Ishikawa (cell line): ENCODE measurements around the gene MRPL10.

Experiments
- CEBPB ChIP-seq: IDR thresholded peaks from 2 replicates; pipeline ENCODE4 v1.6.1; 2012
- CREB1 ChIP-seq: IDR thresholded peaks from 2 replicates; pipeline ENCODE4 v1.6.1; 2012; ENCODE audit warnings: low read depth
- EGR1 ChIP-seq: IDR thresholded peaks from 2 replicates; pipeline ENCODE4 v1.6.1; 2012
- EP300 ChIP-seq: IDR thresholded peaks from 2 replicates; pipeline ENCODE4 v1.6.1; 2012; ENCODE audit warnings: borderline replicate concordance
- FOXM1 ChIP-seq: IDR thresholded peaks from 2 replicates; pipeline ENCODE4 v1.6.1; 2012; ENCODE audit warnings: low read depth, borderline replicate concordance
- MAX ChIP-seq: IDR thresholded peaks from 2 replicates; pipeline ENCODE4 v1.6.1; 2012
- NFIC ChIP-seq: IDR thresholded peaks from 2 replicates; pipeline ENCODE4 v1.6.1; 2012
- RAD21 ChIP-seq: IDR thresholded peaks from 2 replicates; pipeline ENCODE4 v1.6.1; 2012; ENCODE audit warnings: low read depth
- TAF1 ChIP-seq: IDR thresholded peaks from 2 replicates; pipeline ENCODE4 v1.6.1; 2012; ENCODE audit warnings: low read depth, mild to moderate bottlenecking
- TCF12 ChIP-seq: IDR thresholded peaks from 2 replicates; pipeline ENCODE4 v1.6.1; 2012; ENCODE audit warnings: low read depth
- TEAD4 ChIP-seq: IDR thresholded peaks from 2 replicates; pipeline ENCODE4 v1.6.1; 2012
- USF1 ChIP-seq: IDR thresholded peaks from 2 replicates; pipeline ENCODE4 v1.6.1; 2012
- YY1 ChIP-seq: IDR thresholded peaks from 2 replicates; pipeline ENCODE4 v1.6.1; 2012; ENCODE audit warnings: low read depth
- ZBTB7A ChIP-seq: IDR thresholded peaks from 2 replicates; pipeline ENCODE4 v1.6.1; 2012; ENCODE audit warnings: low read depth
- TF ChIP-seq, protein P1 (sequence below): IDR thresholded peaks from 2 replicates; pipeline ENCODE4 v1.6.1; 2012; ENCODE audit warnings: low read depth, mild to moderate bottlenecking

The MRPL10 gene

DNA sequence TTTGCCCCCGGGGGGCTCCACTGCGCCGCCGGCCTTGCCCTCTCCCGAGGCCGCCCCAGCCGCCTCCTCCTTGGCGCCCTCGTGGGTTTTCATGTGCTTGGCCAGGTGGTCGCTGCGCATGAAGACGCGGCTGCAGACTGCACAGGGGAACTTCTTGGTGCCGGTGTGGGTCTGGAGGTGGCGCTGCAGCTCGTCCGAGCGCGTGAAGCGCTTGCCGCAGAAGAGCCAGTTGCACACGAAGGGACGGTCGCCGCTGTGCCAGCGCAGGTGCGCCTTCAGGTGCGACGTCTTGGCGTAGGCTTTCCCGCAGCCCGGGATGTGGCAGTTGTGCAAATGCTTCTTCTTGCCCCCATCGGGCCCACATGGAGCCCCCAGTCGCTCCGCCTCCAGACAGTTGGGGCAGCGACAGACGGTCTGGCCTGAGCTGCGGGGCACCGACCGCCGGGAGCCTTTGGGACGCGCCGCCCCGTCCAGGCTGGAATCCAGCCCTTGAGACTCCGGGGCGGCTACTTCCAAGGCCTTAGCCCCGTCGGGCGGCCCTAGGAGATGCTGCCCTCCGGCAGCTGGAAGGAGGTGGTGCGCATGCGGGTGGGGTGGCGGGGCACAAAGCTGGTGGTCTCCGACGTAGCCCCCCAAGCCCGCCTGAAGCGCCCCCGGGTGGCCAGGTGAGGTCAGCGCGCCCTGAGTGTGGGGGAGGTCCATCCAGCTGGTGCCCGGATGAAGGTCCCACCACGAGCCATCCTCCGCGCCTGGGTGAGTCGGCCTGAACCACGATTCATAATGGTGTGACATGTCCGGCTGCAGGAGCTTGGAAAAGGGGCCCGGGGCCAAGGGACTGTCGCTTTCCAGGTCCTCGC is 16.2 kb upstream of the MRPL10 start:
- TF ChIP-seq RAD21 (peak; percentile 34; the same call in 1 of the 2 replicates), ZBTB7A (peak; percentile 77; the same call in 1 of the 2 replicates), TAF1 (no peak)

DNA sequence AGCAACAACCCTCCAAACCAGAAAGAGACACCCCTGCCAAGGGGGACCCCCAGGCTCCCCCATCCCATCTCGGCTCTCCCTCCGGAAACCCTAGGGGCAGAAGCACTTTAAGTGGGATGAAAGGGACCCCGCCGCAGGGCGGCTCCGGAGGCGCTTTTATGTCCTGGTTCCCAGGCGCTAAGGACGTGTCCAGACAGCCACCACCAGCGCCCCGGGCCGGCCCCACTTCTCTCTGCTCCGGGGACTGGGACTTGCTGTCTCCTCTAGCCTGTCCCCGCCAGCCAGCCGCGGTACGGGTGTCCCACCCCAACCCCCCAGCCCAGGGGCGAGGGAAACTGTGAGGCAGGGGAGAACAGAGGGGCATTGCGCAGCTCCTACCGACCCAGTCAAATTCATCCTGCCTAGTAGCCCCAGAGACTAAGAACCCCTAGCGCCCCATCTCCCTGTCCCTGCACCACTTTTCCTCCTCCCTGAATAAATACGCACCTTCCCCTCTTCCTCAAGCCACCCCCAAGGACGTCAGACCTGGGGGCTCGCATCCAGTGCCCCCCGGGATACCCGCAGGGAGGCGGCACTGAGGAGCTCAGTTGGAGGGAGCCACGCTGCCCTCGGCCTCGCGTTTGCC is 15.5 kb upstream of the MRPL10 start:
- TF ChIP-seq TAF1 (no peak), TCF12 (no peak), ZBTB7A (no peak), CREB1 (no peak), NFIC (no peak), RAD21 (no peak), EP300 (no peak), FOXM1 (no peak), YY1 (no peak), EGR1 (no peak), MAX (no peak), USF1 (no peak), TEAD4 (no peak), CEBPB (no peak)
- TF ChIP-seq, protein P1, sequence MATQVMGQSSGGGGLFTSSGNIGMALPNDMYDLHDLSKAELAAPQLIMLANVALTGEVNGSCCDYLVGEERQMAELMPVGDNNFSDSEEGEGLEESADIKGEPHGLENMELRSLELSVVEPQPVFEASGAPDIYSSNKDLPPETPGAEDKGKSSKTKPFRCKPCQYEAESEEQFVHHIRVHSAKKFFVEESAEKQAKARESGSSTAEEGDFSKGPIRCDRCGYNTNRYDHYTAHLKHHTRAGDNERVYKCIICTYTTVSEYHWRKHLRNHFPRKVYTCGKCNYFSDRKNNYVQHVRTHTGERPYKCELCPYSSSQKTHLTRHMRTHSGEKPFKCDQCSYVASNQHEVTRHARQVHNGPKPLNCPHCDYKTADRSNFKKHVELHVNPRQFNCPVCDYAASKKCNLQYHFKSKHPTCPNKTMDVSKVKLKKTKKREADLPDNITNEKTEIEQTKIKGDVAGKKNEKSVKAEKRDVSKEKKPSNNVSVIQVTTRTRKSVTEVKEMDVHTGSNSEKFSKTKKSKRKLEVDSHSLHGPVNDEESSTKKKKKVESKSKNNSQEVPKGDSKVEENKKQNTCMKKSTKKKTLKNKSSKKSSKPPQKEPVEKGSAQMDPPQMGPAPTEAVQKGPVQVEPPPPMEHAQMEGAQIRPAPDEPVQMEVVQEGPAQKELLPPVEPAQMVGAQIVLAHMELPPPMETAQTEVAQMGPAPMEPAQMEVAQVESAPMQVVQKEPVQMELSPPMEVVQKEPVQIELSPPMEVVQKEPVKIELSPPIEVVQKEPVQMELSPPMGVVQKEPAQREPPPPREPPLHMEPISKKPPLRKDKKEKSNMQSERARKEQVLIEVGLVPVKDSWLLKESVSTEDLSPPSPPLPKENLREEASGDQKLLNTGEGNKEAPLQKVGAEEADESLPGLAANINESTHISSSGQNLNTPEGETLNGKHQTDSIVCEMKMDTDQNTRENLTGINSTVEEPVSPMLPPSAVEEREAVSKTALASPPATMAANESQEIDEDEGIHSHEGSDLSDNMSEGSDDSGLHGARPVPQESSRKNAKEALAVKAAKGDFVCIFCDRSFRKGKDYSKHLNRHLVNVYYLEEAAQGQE: no peak

- TF ChIP-seq YY1 (no peak), ZBTB7A (no peak), CEBPB (no peak), EGR1 (no peak), NFIC (no peak), RAD21 (no peak), USF1 (no peak), MAX (no peak), TCF12 (no peak), TAF1 (no peak), TEAD4 (no peak), FOXM1 (no peak), EP300 (no peak), CREB1 (no peak)
- TF ChIP-seq, protein P1: no peak
Measured at GRCh38 chr17:47845716-47846075, 14.4 kb upstream of the MRPL10 start.

- TF ChIP-seq CREB1 (no peak), CEBPB (no peak), NFIC (no peak), EGR1 (no peak), MAX (no peak), TEAD4 (no peak)
Measured at GRCh38 chr17:47844814-47845715, 13.7 kb upstream of the MRPL10 start.

- TF ChIP-seq YY1 (no peak), CREB1 (no peak), MAX (no peak), NFIC (no peak), TCF12 (no peak), EGR1 (no peak), TAF1 (no peak), USF1 (no peak), CEBPB (no peak)
Measured at GRCh38 chr17:47844227-47844626, 12.9 kb upstream of the MRPL10 start.
